ENCODE results near the gene WHRN.

Gene WHRN

DNA sequence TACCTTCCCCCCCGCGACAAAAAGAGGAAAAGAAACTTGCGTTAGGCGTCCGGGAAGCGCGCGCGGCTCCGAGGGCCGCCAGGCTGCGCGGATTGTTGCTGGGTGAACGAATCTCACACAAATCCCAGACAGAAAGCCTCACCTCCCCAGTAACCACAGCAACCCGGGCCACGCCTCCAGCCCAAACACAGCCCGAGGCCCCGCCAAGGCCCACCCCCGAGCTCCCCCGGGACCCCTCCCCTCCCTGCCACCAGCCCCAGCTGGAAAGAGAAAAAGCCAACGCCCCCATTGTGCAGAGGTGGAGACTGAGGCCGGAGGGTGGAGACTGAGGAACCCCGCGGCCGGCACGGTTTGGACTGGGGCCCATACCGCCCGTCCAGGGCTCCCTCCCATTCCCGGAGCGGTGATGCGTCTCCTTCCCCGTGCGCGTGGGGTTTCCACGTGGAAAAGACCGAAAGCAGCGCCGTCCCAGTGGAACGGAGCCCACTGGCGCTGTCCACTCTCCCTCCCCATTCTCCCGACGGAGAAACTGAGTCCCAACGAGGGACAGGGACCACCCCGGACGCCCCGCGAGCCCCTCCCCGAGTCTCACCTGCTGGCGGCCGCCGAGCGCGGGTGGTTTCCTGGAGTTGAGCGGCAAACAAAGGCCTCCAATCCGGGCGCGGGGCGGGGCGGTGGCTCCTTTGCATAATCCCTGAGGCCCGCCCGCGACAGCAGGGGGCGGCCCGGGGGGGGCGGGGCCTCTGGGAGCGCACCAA, 107.2 kb downstream of the WHRN start:
- Histone ChIP-seq H3K27ac (ENCODE audit: low read depth, low read length) (no peak overlapping the region), H3K4me1 (ENCODE audit: control insufficient read depth, insufficient read depth, low read length, unreplicated experiment) (no peaks in the 10 kb centered on the region), H2AFZ (ENCODE audit: low read length, unreplicated experiment) (peak overlapping the region; percentile 64)

DNA sequence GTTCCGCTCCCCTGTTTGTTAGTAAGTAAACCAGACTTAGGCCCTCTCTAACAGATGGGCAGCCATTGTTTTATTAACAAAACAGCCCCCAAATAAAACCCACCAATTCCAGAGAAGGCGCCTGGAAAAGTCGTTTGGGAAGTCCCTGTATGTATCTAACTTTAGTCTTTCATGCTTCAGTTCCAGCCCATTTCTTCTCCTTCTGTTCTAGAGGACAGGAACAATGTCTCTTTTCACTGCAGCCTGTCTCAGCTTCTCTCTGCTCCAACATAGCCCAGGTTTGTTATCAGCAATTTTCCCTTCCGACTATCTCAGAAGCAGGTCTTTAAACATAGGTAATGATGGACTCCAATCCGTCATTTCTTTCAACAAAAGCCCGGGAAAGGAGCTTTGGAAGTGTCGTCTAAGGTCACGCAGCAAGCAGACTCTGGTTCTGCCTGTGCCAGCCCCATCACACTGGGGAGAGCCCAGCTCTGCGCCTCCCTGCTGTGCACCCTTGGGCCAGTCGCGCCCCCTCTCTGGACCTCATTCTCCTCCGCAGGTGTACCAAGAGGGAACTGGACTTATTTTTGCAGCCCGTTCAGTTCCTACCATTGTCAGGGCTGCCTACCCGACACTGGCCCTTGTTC, 107.9 kb downstream of the WHRN start:
- no peak overlapping the region for H2AFZ ChIP-seq (ENCODE audit: low read length, unreplicated experiment)

More for the DNA sequence above, 107.2 kb downstream of the WHRN start:
- Histone ChIP-seq H3K79me2 (ENCODE audit: control insufficient read depth, insufficient read depth, low read length, unreplicated experiment) (no peaks in the 10 kb centered on the region), H3K27me3 (ENCODE audit: insufficient read depth, low read length) (no peaks in the 10 kb centered on the region), H3K4me3 (ENCODE audit: low read depth, low read length) (peak overlapping the region; percentile 90), H3K36me3 (ENCODE audit: insufficient read depth, low read length) (no peaks in the 10 kb centered on the region)

DNA sequence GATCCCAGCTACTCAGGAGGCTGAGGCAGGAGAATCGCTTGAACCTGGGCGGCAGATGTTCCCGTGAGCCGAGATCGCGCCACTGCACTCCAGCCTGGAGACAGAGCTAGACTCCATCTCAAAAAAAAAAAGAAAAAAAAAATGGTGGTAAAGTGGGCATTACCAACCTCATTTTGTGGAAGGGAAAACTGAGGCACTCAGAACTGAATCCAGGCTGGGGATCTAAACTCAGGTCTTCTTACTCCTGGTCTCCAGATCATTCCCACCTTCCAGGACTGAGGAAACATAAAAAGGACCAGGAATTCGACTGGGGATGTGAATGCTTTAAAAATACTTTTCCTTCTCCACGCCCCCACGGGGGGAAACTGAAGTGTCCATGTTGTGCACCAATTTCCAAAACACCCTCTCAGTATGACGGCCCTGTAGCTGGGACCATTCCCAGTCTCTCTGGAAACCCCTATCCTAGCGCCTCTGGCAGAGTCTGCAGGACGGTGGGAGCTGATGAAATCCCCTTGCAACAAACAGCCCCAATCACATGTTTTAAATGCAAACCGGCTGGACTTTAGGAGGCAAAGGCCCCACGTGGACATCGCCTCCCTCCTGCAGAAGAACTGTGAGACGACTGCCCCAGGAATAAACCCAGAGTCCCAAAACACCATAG, 108.6 kb downstream of the WHRN start:
- no peak overlapping the region for H2AFZ ChIP-seq (ENCODE audit: low read length, unreplicated experiment)
- no peaks in the 10 kb centered on the region for H3K27me3 ChIP-seq (ENCODE audit: insufficient read depth, low read length)
- H3K79me2 ChIP-seq (ENCODE audit: control insufficient read depth, insufficient read depth, low read length, unreplicated experiment), result no peaks in the 10 kb centered on the region
- H3K4me3 ChIP-seq (ENCODE audit: low read depth, low read length), result peak overlapping the region; percentile 90; the same call in 1 of the 2 replicates
- H3K4me1 ChIP-seq (ENCODE audit: control insufficient read depth, insufficient read depth, low read length, unreplicated experiment), result no peaks in the 10 kb centered on the region
- no peaks in the 10 kb centered on the region for H3K36me3 ChIP-seq (ENCODE audit: insufficient read depth, low read length)
- no peak overlapping the region for H3K27ac ChIP-seq (ENCODE audit: low read depth, low read length)

More for the DNA sequence above, 107.9 kb downstream of the WHRN start:
- no peaks in the 10 kb centered on the region for H3K4me1 ChIP-seq (ENCODE audit: control insufficient read depth, insufficient read depth, low read length, unreplicated experiment)
- no peaks in the 10 kb centered on the region for H3K36me3 ChIP-seq (ENCODE audit: insufficient read depth, low read length)
- H3K27me3 ChIP-seq (ENCODE audit: insufficient read depth, low read length), result no peaks in the 10 kb centered on the region
- H3K27ac ChIP-seq (ENCODE audit: low read depth, low read length), result no peak overlapping the region
- no peaks in the 10 kb centered on the region for H3K79me2 ChIP-seq (ENCODE audit: control insufficient read depth, insufficient read depth, low read length, unreplicated experiment)
- peak overlapping the region; percentile 90 for H3K4me3 ChIP-seq (ENCODE audit: low read depth, low read length)

DNA sequence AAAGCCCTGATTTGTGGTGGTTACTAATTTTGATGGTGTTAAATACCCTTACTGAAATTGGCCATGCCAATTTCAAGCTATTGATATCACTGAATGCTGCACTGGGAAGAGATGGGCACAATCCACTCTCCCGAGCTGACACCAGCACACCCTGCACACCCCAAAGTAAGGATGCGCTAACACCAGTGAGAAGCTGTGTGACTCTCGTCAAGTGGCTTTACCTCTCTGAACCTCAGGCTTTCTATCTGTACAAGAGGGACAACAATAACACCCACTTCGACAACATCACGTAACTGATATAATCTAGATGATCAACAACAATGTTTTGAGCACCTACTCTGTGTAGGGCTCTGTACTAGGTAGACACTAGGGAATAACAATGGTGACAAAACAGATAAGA, 109.5 kb downstream of the WHRN start:
- H3K36me3 ChIP-seq (ENCODE audit: insufficient read depth, low read length), result no peaks in the 10 kb centered on the region
- no peak overlapping the region for H3K4me3 ChIP-seq (ENCODE audit: low read depth, low read length)
- H3K27me3 ChIP-seq (ENCODE audit: insufficient read depth, low read length), result no peaks in the 10 kb centered on the region
- H3K79me2 ChIP-seq (ENCODE audit: control insufficient read depth, insufficient read depth, low read length, unreplicated experiment), result no peaks in the 10 kb centered on the region
- no peak overlapping the region for H3K27ac ChIP-seq (ENCODE audit: low read depth, low read length)
- no peaks in the 10 kb centered on the region for H3K4me1 ChIP-seq (ENCODE audit: control insufficient read depth, insufficient read depth, low read length, unreplicated experiment)
- H2AFZ ChIP-seq (ENCODE audit: low read length, unreplicated experiment), result no peak overlapping the region

DNA sequence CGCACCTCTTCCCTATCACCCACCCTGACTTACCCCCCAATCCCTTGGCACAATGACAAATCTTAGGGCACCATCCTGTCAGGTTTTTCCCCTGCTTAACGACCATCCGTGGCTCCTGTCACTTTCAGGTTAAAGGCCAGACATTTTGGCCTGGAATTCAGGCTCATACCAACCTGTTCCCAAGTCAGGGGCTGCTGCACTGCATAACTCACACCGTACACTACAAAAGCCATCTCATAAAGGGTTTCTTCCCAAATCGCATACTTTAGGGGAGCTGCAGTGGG, 110.0 kb downstream of the WHRN start:
- Histone ChIP-seq H3K4me3 (ENCODE audit: low read depth, low read length) (no peak overlapping the region), H3K36me3 (ENCODE audit: insufficient read depth, low read length) (no peaks in the 10 kb centered on the region), H3K27ac (ENCODE audit: low read depth, low read length) (no peak overlapping the region), H3K4me1 (ENCODE audit: control insufficient read depth, insufficient read depth, low read length, unreplicated experiment) (no peaks in the 10 kb centered on the region), H2AFZ (ENCODE audit: low read length, unreplicated experiment) (no peak overlapping the region), H3K79me2 (ENCODE audit: control insufficient read depth, insufficient read depth, low read length, unreplicated experiment) (no peaks in the 10 kb centered on the region), H3K27me3 (ENCODE audit: insufficient read depth, low read length) (no peaks in the 10 kb centered on the region)

DNA sequence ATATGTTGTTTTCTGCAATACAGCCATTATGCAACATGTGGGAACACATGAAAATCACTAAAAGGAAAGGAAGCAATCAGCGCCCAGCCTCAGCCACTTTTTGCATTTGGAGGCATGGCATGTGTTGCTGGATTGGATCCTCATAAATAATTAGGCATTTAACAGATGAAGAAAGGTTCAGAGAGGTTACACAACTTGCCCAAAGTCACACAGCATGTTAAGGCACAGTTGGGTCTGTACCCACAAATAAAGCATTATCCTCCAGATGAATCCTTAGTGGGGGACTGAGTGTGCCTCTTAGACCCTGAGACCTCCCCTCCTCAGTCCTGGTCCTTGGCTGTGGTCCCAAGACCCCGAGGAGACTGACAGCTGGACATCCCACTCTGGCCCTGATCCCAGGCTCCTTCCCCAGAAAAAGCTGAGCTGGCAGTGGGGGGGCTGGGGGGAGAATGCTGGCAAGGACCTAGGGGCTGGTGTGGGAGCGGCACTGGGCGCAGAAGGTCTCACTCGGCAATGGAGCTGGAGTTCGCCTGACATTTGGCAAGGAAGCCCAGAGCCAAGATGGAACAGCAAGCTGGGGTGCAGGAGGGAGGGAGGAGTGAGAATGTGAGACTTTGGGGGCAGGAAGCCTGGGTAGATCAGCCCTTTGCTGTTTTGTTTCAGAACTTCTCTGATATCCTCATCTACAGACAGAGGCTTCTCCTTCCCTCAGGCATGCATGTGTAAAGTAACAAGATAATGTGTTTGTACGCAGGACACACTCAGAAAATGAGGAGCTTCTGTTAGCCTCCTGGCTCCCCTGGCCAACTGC, 110.5 kb downstream of the WHRN start:
- no peaks in the 10 kb centered on the region for H3K36me3 ChIP-seq (ENCODE audit: insufficient read depth, low read length)
- no peak overlapping the region for H3K4me3 ChIP-seq (ENCODE audit: low read depth, low read length)
- no peak overlapping the region for H3K27ac ChIP-seq (ENCODE audit: low read depth, low read length)
- H3K79me2 ChIP-seq (ENCODE audit: control insufficient read depth, insufficient read depth, low read length, unreplicated experiment), result no peaks in the 10 kb centered on the region
- no peaks in the 10 kb centered on the region for H3K4me1 ChIP-seq (ENCODE audit: control insufficient read depth, insufficient read depth, low read length, unreplicated experiment)
- no peaks in the 10 kb centered on the region for H3K27me3 ChIP-seq (ENCODE audit: insufficient read depth, low read length)
- H2AFZ ChIP-seq (ENCODE audit: low read length, unreplicated experiment), result no peak overlapping the region

DNA sequence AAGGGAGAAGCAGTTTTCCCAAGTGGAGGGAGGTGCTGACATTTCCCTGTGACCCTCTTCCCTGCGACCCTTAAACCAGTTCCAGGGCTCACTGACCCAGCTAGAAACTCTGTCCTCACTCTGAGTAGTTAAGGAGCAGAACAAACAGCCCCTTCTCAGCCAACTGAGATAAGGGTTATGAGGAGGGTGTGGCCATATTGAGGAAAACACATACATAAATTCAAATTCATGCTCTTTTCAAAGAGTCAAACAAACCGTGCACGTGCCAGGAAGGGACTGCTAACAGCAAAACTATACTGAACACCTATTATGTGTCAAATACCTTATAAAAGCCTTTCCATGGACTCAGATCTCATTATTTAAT, 112.5 kb downstream of the WHRN start:
- H3K4me3 ChIP-seq (ENCODE audit: low read depth, low read length), result no peak overlapping the region

DNA sequence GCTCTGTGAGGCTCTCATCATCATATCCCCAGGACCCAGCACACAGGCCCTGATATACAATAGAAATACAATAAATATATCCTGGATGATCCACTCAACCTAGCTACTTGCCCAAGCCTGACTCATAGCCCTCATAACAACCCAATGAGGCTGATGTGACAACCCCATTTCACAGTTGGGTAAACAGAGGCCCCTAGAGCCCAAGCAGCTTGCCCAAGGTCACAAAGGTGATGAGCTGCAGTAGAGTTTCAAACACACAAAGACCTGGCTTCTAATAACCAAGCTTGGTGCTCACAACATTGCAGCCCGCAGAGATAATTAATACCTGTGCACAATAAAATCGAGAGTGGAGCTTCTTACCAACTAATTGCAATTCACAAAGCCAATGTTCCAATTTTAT, 114.3 kb downstream of the WHRN start:
- H3K79me2 ChIP-seq (ENCODE audit: control insufficient read depth, insufficient read depth, low read length, unreplicated experiment), result peaks cover 12% of the 10 kb centered on the region
- no peak overlapping the region for H3K4me3 ChIP-seq (ENCODE audit: low read depth, low read length)
- H2AFZ ChIP-seq (ENCODE audit: low read length, unreplicated experiment), result no peak overlapping the region
- no peak overlapping the region for H3K27ac ChIP-seq (ENCODE audit: low read depth, low read length)
- H3K27me3 ChIP-seq (ENCODE audit: insufficient read depth, low read length), result no peaks in the 10 kb centered on the region
- no peaks in the 10 kb centered on the region for H3K36me3 ChIP-seq (ENCODE audit: insufficient read depth, low read length)
- peaks cover 20% of the 10 kb centered on the region for H3K4me1 ChIP-seq (ENCODE audit: control insufficient read depth, insufficient read depth, low read length, unreplicated experiment)

More for the DNA sequence above, 112.5 kb downstream of the WHRN start:
- no peaks in the 10 kb centered on the region for H3K36me3 ChIP-seq (ENCODE audit: insufficient read depth, low read length)
- H2AFZ ChIP-seq (ENCODE audit: low read length, unreplicated experiment), result no peak overlapping the region
- H3K27me3 ChIP-seq (ENCODE audit: insufficient read depth, low read length), result no peaks in the 10 kb centered on the region
- no peak overlapping the region for H3K27ac ChIP-seq (ENCODE audit: low read depth, low read length)
- H3K4me1 ChIP-seq (ENCODE audit: control insufficient read depth, insufficient read depth, low read length, unreplicated experiment), result peaks cover 9% of the 10 kb centered on the region
- H3K79me2 ChIP-seq (ENCODE audit: control insufficient read depth, insufficient read depth, low read length, unreplicated experiment), result no peaks in the 10 kb centered on the region

DNA sequence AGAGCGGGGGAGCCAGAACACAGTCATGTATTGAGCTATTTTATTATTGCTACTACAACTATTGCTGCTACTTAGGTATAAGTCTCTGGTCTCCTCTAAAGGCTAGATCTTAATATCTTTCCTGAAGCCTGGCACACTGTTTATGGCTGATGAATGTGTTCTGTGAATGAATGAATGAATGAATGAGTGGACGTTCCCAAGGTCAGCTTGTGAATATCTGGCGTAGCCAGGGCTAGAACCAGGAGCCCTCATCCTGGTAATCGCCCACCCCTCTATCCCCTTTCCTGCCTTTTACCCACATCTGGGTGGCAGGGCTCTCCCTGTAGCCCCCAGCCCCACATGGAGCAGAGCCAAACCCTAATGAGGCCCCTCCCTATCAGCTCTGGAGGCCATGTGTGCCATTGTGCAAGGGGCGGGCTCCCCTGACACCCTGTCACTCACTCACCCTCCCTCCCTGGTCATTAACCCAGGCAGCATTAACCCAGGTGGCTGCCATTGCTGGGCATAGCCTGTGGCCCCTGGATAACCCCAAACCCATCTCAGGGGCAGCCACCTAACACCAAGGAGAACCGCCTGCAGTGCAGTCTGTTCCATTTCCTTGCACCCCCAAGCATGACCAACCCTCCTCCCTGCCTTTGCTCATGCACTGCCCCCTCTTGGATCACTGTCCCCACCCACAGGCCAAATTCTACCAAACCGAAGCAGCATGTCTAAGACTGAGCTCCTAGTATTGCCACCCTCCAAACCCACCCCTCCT, 115.5 kb downstream of the WHRN start:
- Histone ChIP-seq H3K27ac (ENCODE audit: low read depth, low read length) (no peak overlapping the region), H3K4me3 (ENCODE audit: low read depth, low read length) (no peak overlapping the region), H3K27me3 (ENCODE audit: insufficient read depth, low read length) (no peaks in the 10 kb centered on the region), H3K4me1 (ENCODE audit: control insufficient read depth, insufficient read depth, low read length, unreplicated experiment) (peaks cover 30% of the 10 kb centered on the region), H3K79me2 (ENCODE audit: control insufficient read depth, insufficient read depth, low read length, unreplicated experiment) (peaks cover 22% of the 10 kb centered on the region), H3K36me3 (ENCODE audit: insufficient read depth, low read length) (no peaks in the 10 kb centered on the region), H2AFZ (ENCODE audit: low read length, unreplicated experiment) (no peak overlapping the region)

DNA sequence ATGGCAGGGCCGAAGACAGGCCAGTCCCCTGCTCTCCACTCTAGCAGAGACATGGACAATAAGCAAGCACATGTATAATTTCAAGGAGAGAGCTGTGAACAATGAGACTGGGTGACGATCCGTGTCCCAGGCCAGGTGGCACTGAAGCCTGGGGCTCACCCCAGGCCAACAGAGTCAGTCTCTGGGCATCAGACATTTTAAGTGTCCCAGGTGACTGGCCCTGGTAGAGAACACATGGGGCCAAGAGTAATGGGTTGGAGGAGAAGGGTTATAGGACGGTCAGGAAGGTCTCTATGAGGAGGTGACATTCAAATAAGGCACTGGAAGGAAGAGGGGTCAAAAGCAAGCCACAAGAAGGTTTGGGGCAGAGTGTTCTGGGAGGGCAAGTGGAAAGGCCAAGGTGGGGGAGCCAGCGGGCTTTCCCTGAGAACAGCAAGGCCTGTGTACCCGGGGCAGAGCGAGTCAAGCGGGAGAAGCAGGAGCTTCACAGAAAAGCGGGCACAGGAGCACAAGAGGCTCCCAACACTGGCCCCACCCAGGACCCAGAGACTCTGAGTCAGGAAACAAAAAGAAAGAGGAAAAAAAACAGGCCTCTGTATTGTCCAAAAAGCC, 116.4 kb downstream of the WHRN start:
- Histone ChIP-seq H3K4me1 (ENCODE audit: control insufficient read depth, insufficient read depth, low read length, unreplicated experiment) (peaks cover 39% of the 10 kb centered on the region), H3K27ac (ENCODE audit: low read depth, low read length) (no peak overlapping the region), H2AFZ (ENCODE audit: low read length, unreplicated experiment) (no peak overlapping the region), H3K27me3 (ENCODE audit: insufficient read depth, low read length) (no peaks in the 10 kb centered on the region), H3K79me2 (ENCODE audit: control insufficient read depth, insufficient read depth, low read length, unreplicated experiment) (peaks cover 23% of the 10 kb centered on the region), H3K4me3 (ENCODE audit: low read depth, low read length) (no peak overlapping the region), H3K36me3 (ENCODE audit: insufficient read depth, low read length) (no peaks in the 10 kb centered on the region)

Data from ACC112 (cell line).